ENCODE results near the gene CSMD2. TPM values are rescaled to one million over a fixed set of nuclear protein-coding genes. Genes with fewer than 3 reads are reported as not detected.

The CSMD2 gene
- total RNA-seq, 1 experiment from 2014 or later = not detected

DNA sequence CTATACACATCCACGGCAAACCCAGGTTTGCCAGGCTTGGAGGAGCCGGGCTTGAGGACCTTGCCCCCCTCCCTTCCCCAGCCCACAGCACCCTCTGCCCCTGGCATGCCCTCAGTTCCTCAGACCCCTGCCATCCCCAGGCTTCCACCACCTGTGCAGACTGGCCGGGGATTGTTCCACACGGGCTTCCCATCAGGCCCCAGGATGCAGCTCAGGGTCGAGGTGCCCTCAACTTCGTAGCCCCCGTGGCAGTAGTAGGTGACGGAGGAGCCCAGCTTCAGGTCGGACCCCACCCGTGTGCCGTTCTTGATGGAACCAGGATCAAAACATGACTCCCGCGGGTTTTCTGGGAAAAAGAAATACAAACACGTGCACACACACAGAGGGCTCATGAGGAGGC, 528.8 kb downstream of the CSMD2 start:
- no peaks in the 10 kb centered on the region for H3K9me2 ChIP-seq (ENCODE audit: insufficient read depth)
- no peaks in the 10 kb centered on the region for H3K79me2 ChIP-seq (ENCODE audit: low read depth)
- peaks cover 76% of the 10 kb centered on the region for H3K27me3 ChIP-seq (ENCODE audit: insufficient read depth, low read depth)
- no peak overlapping the region for H3K4me3 ChIP-seq
- H3K9me3 ChIP-seq (ENCODE audit: insufficient read depth, low read depth) = no peaks in the 10 kb centered on the region
- H3K4me2 ChIP-seq = no peak overlapping the region
- H3K27ac ChIP-seq = no peak overlapping the region
- no peak for DNase-seq
- H3F3A ChIP-seq (ENCODE audit: insufficient read depth, low read depth) = no peaks in the 10 kb centered on the region
- BruUV-seq (replicated peaks) = no TSS peak
- no peaks in the 10 kb centered on the region for H3K4me1 ChIP-seq (replicated peaks; ENCODE audit: insufficient read depth)
- ChIA-PET POLR2A (ENCODE audit: unreplicated experiment) (no interaction called here), CTCF (no interaction called here)
- intact Hi-C loops (cut with micrococcal nuclease; ENCODE audit: unreplicated experiment) = no loop called here
- H4K20me1 ChIP-seq (ENCODE audit: insufficient read depth) = no peaks in the 10 kb centered on the region
- H2AFZ ChIP-seq = no peak overlapping the region
- no peaks in the 10 kb centered on the region for H3K36me3 ChIP-seq (ENCODE audit: low read depth)
- TF ChIP-seq, protein P1, sequence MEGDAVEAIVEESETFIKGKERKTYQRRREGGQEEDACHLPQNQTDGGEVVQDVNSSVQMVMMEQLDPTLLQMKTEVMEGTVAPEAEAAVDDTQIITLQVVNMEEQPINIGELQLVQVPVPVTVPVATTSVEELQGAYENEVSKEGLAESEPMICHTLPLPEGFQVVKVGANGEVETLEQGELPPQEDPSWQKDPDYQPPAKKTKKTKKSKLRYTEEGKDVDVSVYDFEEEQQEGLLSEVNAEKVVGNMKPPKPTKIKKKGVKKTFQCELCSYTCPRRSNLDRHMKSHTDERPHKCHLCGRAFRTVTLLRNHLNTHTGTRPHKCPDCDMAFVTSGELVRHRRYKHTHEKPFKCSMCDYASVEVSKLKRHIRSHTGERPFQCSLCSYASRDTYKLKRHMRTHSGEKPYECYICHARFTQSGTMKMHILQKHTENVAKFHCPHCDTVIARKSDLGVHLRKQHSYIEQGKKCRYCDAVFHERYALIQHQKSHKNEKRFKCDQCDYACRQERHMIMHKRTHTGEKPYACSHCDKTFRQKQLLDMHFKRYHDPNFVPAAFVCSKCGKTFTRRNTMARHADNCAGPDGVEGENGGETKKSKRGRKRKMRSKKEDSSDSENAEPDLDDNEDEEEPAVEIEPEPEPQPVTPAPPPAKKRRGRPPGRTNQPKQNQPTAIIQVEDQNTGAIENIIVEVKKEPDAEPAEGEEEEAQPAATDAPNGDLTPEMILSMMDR (conservative IDR thresholded peaks at IDR 0.05) = no peak
- TF ChIP-seq EZH2 (IDR thresholded peaks at IDR 0.05; ENCODE audit: low read depth) = no peak

DNA sequence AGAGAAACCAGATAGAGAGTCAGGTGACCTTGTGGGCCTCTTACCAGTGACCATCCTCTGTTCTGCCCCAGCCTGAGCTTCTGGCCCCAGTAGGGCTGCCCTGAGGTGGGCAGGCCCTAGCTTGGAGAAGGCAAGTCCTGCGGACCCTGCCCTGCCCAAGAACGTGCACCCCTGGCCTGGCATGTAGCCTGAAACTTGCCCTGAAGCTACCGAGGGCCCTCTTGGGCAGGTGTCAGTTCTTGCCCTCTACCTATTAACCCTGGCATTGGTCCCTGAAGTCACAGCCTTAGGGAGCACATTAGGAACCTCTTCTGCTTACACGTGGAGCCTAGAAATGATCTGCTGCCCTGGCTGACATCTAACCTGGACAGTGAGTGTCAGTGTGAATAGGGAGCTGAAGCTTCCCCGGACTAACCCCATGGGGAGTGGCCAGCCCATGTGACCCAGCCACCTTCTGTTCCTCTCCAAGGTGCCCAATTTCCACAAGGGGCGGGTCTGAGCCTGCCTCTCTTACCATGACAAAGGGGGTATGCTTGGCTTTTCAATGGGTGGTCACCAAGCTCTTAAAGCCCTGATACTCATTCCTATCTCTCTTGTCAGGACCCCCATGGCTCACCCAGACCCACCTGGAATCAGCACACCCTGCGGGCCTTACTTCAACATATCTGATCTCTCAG, 529.6 kb downstream of the CSMD2 start:
- BruUV-seq (replicated peaks) = no TSS peak
- Histone ChIP-seq H3K4me1 (replicated peaks; ENCODE audit: insufficient read depth) (no peaks in the 10 kb centered on the region), H3K9me3 (ENCODE audit: insufficient read depth, low read depth) (no peaks in the 10 kb centered on the region), H3K4me3 (no peak overlapping the region), H3K79me2 (ENCODE audit: low read depth) (no peaks in the 10 kb centered on the region), H3K27ac (no peak overlapping the region), H4K20me1 (ENCODE audit: insufficient read depth) (no peaks in the 10 kb centered on the region), H3K9me2 (ENCODE audit: insufficient read depth) (no peaks in the 10 kb centered on the region), H3K4me2 (no peak overlapping the region), H3K36me3 (ENCODE audit: low read depth) (no peaks in the 10 kb centered on the region), H3K27me3 (ENCODE audit: insufficient read depth, low read depth) (peaks cover 71% of the 10 kb centered on the region), H3F3A (ENCODE audit: insufficient read depth, low read depth) (no peaks in the 10 kb centered on the region), H2AFZ (no peak overlapping the region)
- intact Hi-C loops (cut with micrococcal nuclease; ENCODE audit: unreplicated experiment) = no loop called here
- TF ChIP-seq, protein P1 (conservative IDR thresholded peaks at IDR 0.05) = no peak
- no peak for TF ChIP-seq EZH2 (IDR thresholded peaks at IDR 0.05; ENCODE audit: low read depth)
- CTCF ChIA-PET = no interaction called here
- DNase-seq = no peak
- POLR2A ChIA-PET (ENCODE audit: unreplicated experiment) = no interaction called here

DNA sequence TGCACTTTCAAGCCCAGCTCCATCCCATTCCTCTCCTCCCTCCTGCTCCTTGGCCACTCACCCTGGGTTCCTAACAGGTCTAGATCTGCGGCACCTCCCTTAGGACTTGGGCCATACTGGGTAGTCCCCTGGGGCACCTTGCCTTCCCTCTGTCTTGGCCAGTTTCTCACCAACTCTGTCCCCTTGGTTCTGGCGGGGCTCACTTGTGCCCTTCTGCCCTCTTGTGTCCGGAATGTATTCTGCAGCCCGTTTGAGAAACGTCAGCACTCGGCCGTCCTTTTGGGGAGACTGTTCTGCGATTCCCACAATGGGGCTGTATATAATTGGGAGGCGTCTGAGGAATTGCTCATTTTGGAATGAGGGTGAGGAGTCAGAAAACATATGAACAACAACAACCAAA, 530.2 kb downstream of the CSMD2 start:
- peak in 1 of 2 experiments; percentile 10 for DNase-seq
- Histone ChIP-seq H2AFZ (no peak overlapping the region), H3F3A (ENCODE audit: insufficient read depth, low read depth) (no peaks in the 10 kb centered on the region), H3K27me3 (ENCODE audit: insufficient read depth, low read depth) (peaks cover 66% of the 10 kb centered on the region), H3K9me3 (ENCODE audit: insufficient read depth, low read depth) (no peaks in the 10 kb centered on the region), H3K27ac (no peak overlapping the region), H4K20me1 (ENCODE audit: insufficient read depth) (no peaks in the 10 kb centered on the region), H3K79me2 (ENCODE audit: low read depth) (no peaks in the 10 kb centered on the region), H3K4me1 (replicated peaks; ENCODE audit: insufficient read depth) (no peaks in the 10 kb centered on the region), H3K4me3 (no peak overlapping the region), H3K9me2 (ENCODE audit: insufficient read depth) (no peaks in the 10 kb centered on the region), H3K4me2 (no peak overlapping the region), H3K36me3 (ENCODE audit: low read depth) (no peaks in the 10 kb centered on the region)
- intact Hi-C loops (cut with micrococcal nuclease; ENCODE audit: unreplicated experiment) = loop anchor here (5.0 kb wide), 1 partner anchor 962 kb away; no protein-coding TSS in a partner anchor
- ChIA-PET POLR2A (ENCODE audit: unreplicated experiment) (no interaction called here), CTCF (no interaction called here)
- BruUV-seq (replicated peaks) = no TSS peak
- TF ChIP-seq EZH2 (IDR thresholded peaks at IDR 0.05; ENCODE audit: low read depth) = no peak
- TF ChIP-seq, protein P1 (conservative IDR thresholded peaks at IDR 0.05) = peak; percentile 70

Measured in PC-9 (cell line).